GM12878 (cell line): ENCODE results near the gene C3orf20.

Source experiments
- CBFB ChIP-seq: IDR thresholded peaks from 2 replicates; pipeline ENCODE4 v1.6.1; 2016; ENCODE audit warnings: antibody characterized with exemption, low read depth
- CTCF ChIP-seq, 3 experiments: IDR thresholded peaks in 2 of 3; conservative IDR thresholded peaks in 1 of 3; 2 replicates each; pipeline ENCODE4 v1.5.1; 2011; ENCODE audit warnings: low read depth in 3 of 3, low read length in 3 of 3, mild to moderate bottlenecking in 3 of 3, control low read depth in 2 of 3, moderate library complexity in 2 of 3, inconsistent platforms in 1 of 3, mixed read lengths in 1 of 3; ENCODE audit not compliant: control insufficient read depth in 2 of 3, insufficient read depth in 1 of 3; ENCODE audit errors: extremely low read depth in 1 of 3
- DPF2 ChIP-seq: fragments of 450-650 bp; IDR thresholded peaks from 2 replicates; pipeline ENCODE4 v1.6.1; 2017; ENCODE audit warnings: mild to moderate bottlenecking
- POLR2A ChIP-seq: IDR thresholded peaks from 2 replicates; pipeline ENCODE4 v1.6.1; 2011; ENCODE audit warnings: low read depth, mild to moderate bottlenecking, low read length
- SMC3 ChIP-seq: IDR thresholded peaks from 2 replicates; pipeline ENCODE4 v1.6.1; 2011; ENCODE audit warnings: low read length, improper control_type of control experiment, borderline replicate concordance
- ZBTB11 ChIP-seq: fragments of 450-650 bp; formaldehyde crosslinking; IDR thresholded peaks from 2 replicates; pipeline ENCODE4 v1.5.0; 2022; ENCODE audit warnings: mild to moderate bottlenecking, missing genetic modification characterization
- TF ChIP-seq, protein P1 (sequence below): IDR thresholded peaks from 2 replicates; pipeline ENCODE4 v1.6.1; 2012; ENCODE audit warnings: low read depth, low read length, improper control_type of control experiment

DNA sequence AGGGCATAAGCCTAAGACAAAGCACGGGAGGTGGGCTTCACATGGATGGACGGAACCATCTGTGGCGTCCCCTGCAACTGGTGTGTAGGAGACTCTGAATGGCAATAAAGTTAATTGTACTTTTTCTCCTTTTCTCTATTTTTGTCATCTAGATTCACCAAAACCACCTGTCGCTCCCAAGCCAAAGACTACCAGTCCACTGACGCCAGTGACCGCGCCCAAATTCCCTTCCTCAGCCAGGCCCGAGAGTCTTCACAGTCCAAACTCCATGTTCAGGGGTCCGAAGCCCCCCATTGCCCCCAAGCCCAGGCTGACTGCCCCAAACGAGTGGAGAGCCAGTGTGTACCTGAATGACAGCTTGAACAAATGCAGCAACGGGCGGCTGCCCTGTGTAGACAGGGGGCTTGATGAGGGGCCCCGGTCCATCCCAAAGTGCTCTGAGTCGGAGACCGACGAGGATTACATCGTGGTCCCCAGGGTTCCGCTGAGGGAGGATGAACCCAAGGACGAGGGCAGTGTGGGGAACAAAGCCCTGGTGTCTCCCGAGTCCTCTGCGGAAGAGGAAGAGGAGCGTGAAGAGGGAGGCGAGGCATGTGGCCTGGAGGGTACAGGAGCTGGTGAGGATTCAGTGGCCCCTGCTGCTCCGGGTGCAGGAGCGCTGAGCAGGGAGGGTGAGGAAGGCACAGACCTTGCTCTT lies 144.0 kb downstream of the C3orf20 start, which contains the start of gene FGD5:
- TF ChIP-seq ZBTB11 (CRISPR knock-in tag) (no peak), POLR2A (no peak), CTCF (IDR thresholded peaks at IDR 0.05 in 2 of 3, conservative IDR thresholded peaks at IDR 0.05 in 1 of 3; ENCODE audit: control insufficient read depth in 2 of 3, extremely low read depth in 1 of 3, insufficient read depth in 1 of 3, low read depth in 3 of 3, low read length in 3 of 3) (no peak), SMC3 (no peak), CBFB (no peak), DPF2 (no peak)
- TF ChIP-seq, protein P1, sequence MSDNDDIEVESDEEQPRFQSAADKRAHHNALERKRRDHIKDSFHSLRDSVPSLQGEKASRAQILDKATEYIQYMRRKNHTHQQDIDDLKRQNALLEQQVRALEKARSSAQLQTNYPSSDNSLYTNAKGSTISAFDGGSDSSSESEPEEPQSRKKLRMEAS, result no peak
